Measurements from ENCODE around the gene MYEOV.

Gene MYEOV

GRCh38 chr11:69316956-69317355, 23.0 kb downstream of the MYEOV start:
- Histone ChIP-seq H3K9me3 (replicated peaks; ENCODE audit: low read length) (no peaks in the 10 kb centered on the region), H3K36me3 (ENCODE audit: insufficient read depth, low read length) (no peaks in the 10 kb centered on the region), H3K4me3 (ENCODE audit: low read length) (no peak overlapping the region), H3K4me1 (ENCODE audit: control insufficient read depth, insufficient read depth, low read length) (peaks cover 49% of the 10 kb centered on the region), H3K9ac (ENCODE audit: low read depth, low read length) (no peak overlapping the region), H3K27me3 (ENCODE audit: control insufficient read depth, insufficient read depth, low read length) (no peaks in the 10 kb centered on the region), H3K4me2 (ENCODE audit: low read length) (no peak overlapping the region)

GRCh38 chr11:69317401-69318092, 23.6 kb downstream of the MYEOV start:
- Histone ChIP-seq H3K4me2 (ENCODE audit: low read length) (peak overlapping the region; percentile 8), H3K9ac (ENCODE audit: low read depth, low read length) (peak overlapping the region; percentile 26), H3K4me1 (ENCODE audit: control insufficient read depth, insufficient read depth, low read length) (peaks cover 51% of the 10 kb centered on the region), H3K27me3 (ENCODE audit: control insufficient read depth, insufficient read depth, low read length) (no peaks in the 10 kb centered on the region), H3K9me3 (replicated peaks; ENCODE audit: low read length) (no peaks in the 10 kb centered on the region), H3K36me3 (ENCODE audit: insufficient read depth, low read length) (no peaks in the 10 kb centered on the region), H3K4me3 (ENCODE audit: low read length) (no peak overlapping the region)

- H3K27me3 ChIP-seq (ENCODE audit: control insufficient read depth, insufficient read depth, low read length), result no peaks in the 10 kb centered on the region
- H3K9ac ChIP-seq (ENCODE audit: low read depth, low read length), result peak overlapping the region; percentile 26
- no peaks in the 10 kb centered on the region for H3K9me3 ChIP-seq (replicated peaks; ENCODE audit: low read length)
- H3K4me2 ChIP-seq (ENCODE audit: low read length), result no peak overlapping the region
- no peaks in the 10 kb centered on the region for H3K36me3 ChIP-seq (ENCODE audit: insufficient read depth, low read length)
- H3K4me3 ChIP-seq (ENCODE audit: low read length), result no peak overlapping the region
- peaks cover 48% of the 10 kb centered on the region for H3K4me1 ChIP-seq (ENCODE audit: control insufficient read depth, insufficient read depth, low read length)
Measured at GRCh38 chr11:69318093-69318420, 24.1 kb downstream of the MYEOV start.

GRCh38 chr11:69319255-69320106, 25.5 kb downstream of the MYEOV start:
- Histone ChIP-seq H3K4me3 (ENCODE audit: low read length) (no peak overlapping the region), H3K4me2 (ENCODE audit: low read length) (no peak overlapping the region), H3K27me3 (ENCODE audit: control insufficient read depth, insufficient read depth, low read length) (no peaks in the 10 kb centered on the region), H3K4me1 (ENCODE audit: control insufficient read depth, insufficient read depth, low read length) (peaks cover 45% of the 10 kb centered on the region), H3K36me3 (ENCODE audit: insufficient read depth, low read length) (no peaks in the 10 kb centered on the region), H3K9ac (ENCODE audit: low read depth, low read length) (no peak overlapping the region), H3K9me3 (replicated peaks; ENCODE audit: low read length) (no peaks in the 10 kb centered on the region)

- Histone ChIP-seq H3K4me2 (ENCODE audit: low read length) (no peak overlapping the region), H3K27me3 (ENCODE audit: control insufficient read depth, insufficient read depth, low read length) (no peaks in the 10 kb centered on the region), H3K4me1 (ENCODE audit: control insufficient read depth, insufficient read depth, low read length) (peaks cover 45% of the 10 kb centered on the region), H3K9ac (ENCODE audit: low read depth, low read length) (peak overlapping the region; percentile 77), H3K4me3 (ENCODE audit: low read length) (no peak overlapping the region), H3K36me3 (ENCODE audit: insufficient read depth, low read length) (no peaks in the 10 kb centered on the region), H3K9me3 (replicated peaks; ENCODE audit: low read length) (no peaks in the 10 kb centered on the region)
Measured at GRCh38 chr11:69320326-69320725, 26.4 kb downstream of the MYEOV start.

- Histone ChIP-seq H3K27me3 (ENCODE audit: control insufficient read depth, insufficient read depth, low read length) (no peaks in the 10 kb centered on the region), H3K9me3 (replicated peaks; ENCODE audit: low read length) (no peaks in the 10 kb centered on the region), H3K4me3 (ENCODE audit: low read length) (peak overlapping the region; percentile 34), H3K4me2 (ENCODE audit: low read length) (peak overlapping the region; percentile 30), H3K36me3 (ENCODE audit: insufficient read depth, low read length) (no peaks in the 10 kb centered on the region), H3K4me1 (ENCODE audit: control insufficient read depth, insufficient read depth, low read length) (peaks cover 45% of the 10 kb centered on the region), H3K9ac (ENCODE audit: low read depth, low read length) (peak overlapping the region; percentile 77)
Measured at GRCh38 chr11:69320756-69321741, 27.1 kb downstream of the MYEOV start.

- Histone ChIP-seq H3K4me3 (ENCODE audit: low read length) (peak overlapping the region; percentile 4), H3K27me3 (ENCODE audit: control insufficient read depth, insufficient read depth, low read length) (no peaks in the 10 kb centered on the region), H3K4me1 (ENCODE audit: control insufficient read depth, insufficient read depth, low read length) (peaks cover 45% of the 10 kb centered on the region), H3K9ac (ENCODE audit: low read depth, low read length) (peak overlapping the region; percentile 77), H3K4me2 (ENCODE audit: low read length) (peak overlapping the region; percentile 30), H3K9me3 (replicated peaks; ENCODE audit: low read length) (no peaks in the 10 kb centered on the region), H3K36me3 (ENCODE audit: insufficient read depth, low read length) (no peaks in the 10 kb centered on the region)
Measured at GRCh38 chr11:69321877-69322361, 28.0 kb downstream of the MYEOV start.

- Histone ChIP-seq H3K27me3 (ENCODE audit: control insufficient read depth, insufficient read depth, low read length) (no peaks in the 10 kb centered on the region), H3K4me1 (ENCODE audit: control insufficient read depth, insufficient read depth, low read length) (peaks cover 23% of the 10 kb centered on the region), H3K4me2 (ENCODE audit: low read length) (no peak overlapping the region), H3K9me3 (replicated peaks; ENCODE audit: low read length) (no peaks in the 10 kb centered on the region), H3K9ac (ENCODE audit: low read depth, low read length) (no peak overlapping the region), H3K36me3 (ENCODE audit: insufficient read depth, low read length) (no peaks in the 10 kb centered on the region), H3K4me3 (ENCODE audit: low read length) (no peak overlapping the region)
Measured at GRCh38 chr11:69325446-69325845, 31.5 kb downstream of the MYEOV start.

GRCh38 chr11:69326622-69327219, 32.8 kb downstream of the MYEOV start:
- no peaks in the 10 kb centered on the region for H3K36me3 ChIP-seq (ENCODE audit: insufficient read depth, low read length)
- H3K4me2 ChIP-seq (ENCODE audit: low read length), result no peak overlapping the region
- H3K27me3 ChIP-seq (ENCODE audit: control insufficient read depth, insufficient read depth, low read length), result no peaks in the 10 kb centered on the region
- peaks cover 11% of the 10 kb centered on the region for H3K4me1 ChIP-seq (ENCODE audit: control insufficient read depth, insufficient read depth, low read length)
- H3K9me3 ChIP-seq (replicated peaks; ENCODE audit: low read length), result no peaks in the 10 kb centered on the region
- no peak overlapping the region for H3K4me3 ChIP-seq (ENCODE audit: low read length)
- H3K9ac ChIP-seq (ENCODE audit: low read depth, low read length), result no peak overlapping the region

GRCh38 chr11:69327741-69328191, 33.8 kb downstream of the MYEOV start:
- no peaks in the 10 kb centered on the region for H3K36me3 ChIP-seq (ENCODE audit: insufficient read depth, low read length)
- H3K27me3 ChIP-seq (ENCODE audit: control insufficient read depth, insufficient read depth, low read length), result no peaks in the 10 kb centered on the region
- H3K4me3 ChIP-seq (ENCODE audit: low read length), result no peak overlapping the region
- no peaks in the 10 kb centered on the region for H3K9me3 ChIP-seq (replicated peaks; ENCODE audit: low read length)
- no peak overlapping the region for H3K4me2 ChIP-seq (ENCODE audit: low read length)
- peaks cover under 1% of the 10 kb centered on the region for H3K4me1 ChIP-seq (ENCODE audit: control insufficient read depth, insufficient read depth, low read length)
- no peak overlapping the region for H3K9ac ChIP-seq (ENCODE audit: low read depth, low read length)
